Stimulated activated CD4-positive, alpha-beta T cell treated with anti-CD3 and anti-CD28 coated beads, Interleukin-1b, Interleukin-23, amount 100 ng/mL, for 48 hours (primary cell): ENCODE data around the gene ZNF311.
"Not testable (repeated sequence)": the region's sequence is repeated elsewhere in the genome, so short reads cannot be mapped to it uniquely, and the experiment has no call there.

ENCODE experiments used
- DNase-seq: peaks from one replicate; pipeline ENCODE4 v3.0.0-alpha.2; 2020

The ZNF311 gene

DNA sequence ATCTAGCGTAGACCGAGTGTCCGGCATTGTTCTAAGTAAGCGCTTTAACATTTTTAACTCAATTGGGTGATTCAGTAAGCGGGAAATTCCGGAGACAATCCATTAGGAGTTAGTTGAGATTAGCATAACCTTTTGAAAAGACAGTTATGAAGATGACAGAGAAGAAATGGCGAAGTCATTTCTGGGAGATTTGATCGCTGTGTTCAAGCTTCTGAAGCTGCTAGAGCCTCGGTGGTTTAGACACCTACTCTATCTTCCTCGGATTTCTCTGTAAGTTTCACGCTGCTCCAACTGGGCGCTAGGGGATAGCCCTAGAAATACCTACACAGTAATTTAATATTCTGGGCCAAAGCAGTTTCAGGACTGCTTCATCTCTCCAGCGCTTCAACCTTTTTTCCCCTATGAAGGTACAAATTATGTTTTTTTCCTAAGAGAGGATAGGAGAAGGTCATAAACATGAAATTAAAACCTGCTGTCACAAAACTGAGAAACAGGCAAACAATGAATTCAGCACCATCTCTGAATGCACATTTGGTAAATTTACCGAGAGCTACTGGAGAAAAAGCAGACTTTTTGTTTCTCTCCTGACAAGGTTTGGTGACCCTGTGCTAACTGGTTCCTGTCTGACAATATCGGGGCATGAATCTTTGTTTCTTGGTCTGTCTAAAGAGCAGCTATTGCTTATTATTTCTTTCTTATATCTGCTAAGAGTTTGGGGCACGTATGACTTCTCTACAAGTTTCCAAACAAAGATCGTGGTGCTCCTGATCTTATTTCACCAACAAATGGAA, 22.4 kb downstream of the ZNF311 start:
- DNase-seq, result no peak

DNA sequence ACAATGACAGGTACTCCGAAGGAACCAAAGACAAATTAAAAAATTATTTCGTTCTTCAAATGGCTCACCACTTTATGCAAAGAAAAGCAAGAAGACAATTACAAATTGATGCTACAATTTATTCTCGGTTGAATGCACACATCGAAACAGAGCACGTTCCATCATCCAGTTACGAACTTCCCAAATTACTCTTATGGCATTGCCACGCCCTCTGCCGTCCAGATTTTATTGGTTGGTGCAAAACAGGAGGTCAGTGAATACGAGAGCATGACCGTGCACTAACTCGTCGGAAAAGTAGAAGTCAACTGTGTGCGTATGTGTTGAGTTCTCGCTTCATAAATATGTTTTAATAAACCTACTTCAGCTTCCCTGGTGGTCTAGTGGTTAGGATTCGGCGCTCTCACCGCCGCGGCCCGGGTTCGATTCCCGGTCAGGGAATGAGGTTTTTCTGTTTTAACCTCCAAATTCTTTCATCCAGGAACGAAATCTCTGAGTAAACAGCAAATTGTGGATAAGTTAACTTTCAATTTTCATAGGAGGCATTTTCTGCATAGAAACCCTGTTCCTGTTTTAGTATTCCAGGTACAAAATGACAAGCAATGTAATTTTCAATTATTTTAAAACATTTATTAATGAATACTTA, 23.2 kb downstream of the ZNF311 start:
- DNase-seq, result peak; percentile 73

DNA sequence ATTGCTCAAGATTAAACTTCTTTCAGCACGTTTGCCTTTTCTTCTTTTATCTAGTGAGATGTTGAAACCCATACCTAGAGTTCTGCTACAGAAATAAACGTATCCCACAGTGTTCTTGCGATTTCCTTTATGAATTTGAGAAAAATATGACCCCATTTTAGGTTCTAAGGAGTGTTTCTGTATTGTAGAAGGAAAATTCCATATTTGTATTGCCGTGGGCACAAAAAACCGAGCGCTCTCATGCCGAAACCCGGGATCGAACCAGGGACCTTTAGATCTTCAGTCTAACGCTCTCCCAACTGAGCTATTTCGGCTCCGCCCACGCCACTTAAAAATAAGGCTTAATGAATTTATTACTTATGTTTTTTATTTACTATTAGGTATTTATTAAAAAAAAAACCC, 23.7 kb downstream of the ZNF311 start:
- DNase-seq, result peak; percentile 78

DNA sequence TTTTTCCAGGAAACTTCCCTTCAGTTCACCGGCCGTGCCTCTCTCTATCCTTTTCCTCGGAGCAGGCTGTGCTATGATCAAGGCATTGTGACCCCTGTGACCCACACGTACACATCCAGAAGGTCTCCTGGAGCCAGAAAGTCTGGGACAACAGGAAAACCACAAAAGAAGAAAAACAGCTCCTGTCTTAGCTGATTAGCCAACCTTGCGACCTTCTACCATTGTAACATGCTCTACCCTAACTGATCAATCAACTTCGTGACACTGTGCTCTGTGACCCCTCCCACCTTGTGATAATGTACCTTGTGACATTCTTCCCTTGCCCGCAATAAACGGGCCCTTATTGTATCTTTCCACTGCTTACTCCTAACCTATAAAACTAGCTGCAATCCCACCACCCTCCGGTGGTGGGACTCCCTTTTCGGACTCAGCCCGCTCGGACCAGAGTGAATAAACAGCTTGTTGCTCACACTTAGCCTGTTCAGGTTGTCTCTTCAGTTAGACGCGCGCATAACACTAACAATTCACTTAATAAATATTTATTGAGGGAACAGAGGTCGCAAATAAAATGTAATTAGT, 24.2 kb downstream of the ZNF311 start:
- peak; percentile 67 for DNase-seq

DNA sequence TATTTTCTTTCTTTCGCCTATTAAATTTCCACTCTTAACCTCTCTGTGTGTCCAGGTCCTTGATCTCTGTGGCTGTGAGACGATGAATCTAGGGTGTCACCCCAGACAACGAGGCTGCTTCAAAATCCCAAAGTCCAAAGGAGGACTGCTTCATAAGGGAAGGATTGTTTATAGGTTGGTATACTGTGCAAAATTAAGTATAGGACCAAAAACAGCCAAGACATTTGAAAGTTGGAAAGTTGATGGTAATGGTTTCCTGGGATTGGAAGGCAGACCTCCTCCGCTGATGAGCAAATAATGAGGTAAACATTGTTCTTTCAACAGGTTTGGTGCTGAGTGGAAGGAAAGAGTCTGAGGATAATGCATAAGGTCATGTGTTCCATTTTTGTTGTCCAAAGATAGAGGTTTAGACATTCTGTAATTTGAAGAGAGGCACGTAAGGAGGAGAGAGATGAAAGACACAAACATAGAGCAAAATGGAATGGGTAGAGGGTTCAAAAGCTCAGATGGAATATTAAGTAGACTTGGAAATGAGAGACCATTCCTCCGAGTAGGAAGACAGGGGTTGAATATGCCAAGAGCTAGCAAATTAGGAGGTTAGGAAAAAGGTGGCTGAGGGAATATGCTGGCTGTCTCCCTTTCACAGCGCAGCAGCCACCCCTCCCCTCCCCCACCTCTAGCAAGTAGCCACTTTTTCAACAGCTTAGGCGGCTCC, 24.8 kb downstream of the ZNF311 start:
- no peak for DNase-seq

DNA sequence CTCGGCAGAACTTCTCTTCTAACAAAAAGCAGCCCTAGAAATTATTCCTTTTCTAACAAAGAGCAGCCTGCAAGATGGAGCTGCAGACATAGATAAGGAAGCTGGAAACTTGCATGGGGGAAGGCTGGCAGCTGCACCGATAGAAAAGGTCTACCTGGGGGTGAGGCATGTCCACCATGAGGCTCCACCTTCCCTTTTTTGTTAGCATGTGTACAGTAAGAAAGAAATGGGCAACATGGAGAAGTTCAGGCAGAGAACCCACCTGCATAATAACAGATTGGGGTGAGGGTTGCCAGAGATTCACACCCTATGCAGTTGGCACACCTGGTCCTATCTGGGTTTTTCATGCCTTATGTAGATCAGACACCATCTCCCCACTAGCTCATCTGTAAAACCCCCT, 25.4 kb downstream of the ZNF311 start:
- no peak for DNase-seq

DNA sequence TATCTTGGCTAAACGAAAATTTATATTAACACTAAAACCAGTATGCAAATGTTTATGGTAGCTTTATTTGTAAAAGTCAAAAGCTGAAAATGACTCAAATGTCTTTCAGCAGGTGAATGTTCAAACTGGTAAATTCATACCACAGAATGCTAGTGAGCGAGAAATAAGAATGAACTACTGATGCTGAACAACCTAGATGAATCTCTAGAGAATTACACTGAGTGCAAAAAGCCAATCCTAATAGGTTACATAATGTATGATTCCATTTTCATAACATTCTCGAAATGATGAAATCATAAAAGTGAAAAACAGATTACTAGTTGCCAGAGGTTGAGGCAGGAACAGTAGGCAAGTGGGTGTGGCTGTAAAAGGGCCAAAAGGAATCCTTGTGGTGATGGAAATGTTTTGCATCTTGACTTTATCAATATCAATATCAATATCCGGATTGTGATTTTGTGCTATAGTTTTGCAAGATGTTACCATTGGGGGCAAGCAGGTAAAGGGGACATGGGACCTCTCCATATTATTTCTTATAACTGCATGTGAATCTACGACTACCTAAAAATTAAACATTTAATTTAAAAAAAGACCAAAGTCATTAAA, 26.1 kb downstream of the ZNF311 start:
- DNase-seq, result no peak

DNA sequence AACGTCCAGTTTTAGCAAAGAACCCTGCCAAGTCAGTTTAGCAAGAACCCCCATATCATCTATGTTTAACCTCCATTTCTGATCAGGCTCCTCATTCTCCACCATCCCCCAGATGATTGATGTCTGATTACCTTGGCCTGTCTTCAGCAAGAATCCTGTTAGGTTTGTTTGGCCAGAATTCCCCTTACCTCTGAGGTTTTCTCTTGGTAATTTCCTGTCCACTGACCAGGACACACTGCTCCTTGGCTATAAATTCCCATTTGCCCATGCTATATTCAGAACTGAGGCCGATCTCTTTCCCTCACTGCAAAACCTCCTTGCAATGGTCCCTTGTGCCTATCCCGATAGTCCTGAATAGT, 27.0 kb downstream of the ZNF311 start:
- DNase-seq, result no peak

DNA sequence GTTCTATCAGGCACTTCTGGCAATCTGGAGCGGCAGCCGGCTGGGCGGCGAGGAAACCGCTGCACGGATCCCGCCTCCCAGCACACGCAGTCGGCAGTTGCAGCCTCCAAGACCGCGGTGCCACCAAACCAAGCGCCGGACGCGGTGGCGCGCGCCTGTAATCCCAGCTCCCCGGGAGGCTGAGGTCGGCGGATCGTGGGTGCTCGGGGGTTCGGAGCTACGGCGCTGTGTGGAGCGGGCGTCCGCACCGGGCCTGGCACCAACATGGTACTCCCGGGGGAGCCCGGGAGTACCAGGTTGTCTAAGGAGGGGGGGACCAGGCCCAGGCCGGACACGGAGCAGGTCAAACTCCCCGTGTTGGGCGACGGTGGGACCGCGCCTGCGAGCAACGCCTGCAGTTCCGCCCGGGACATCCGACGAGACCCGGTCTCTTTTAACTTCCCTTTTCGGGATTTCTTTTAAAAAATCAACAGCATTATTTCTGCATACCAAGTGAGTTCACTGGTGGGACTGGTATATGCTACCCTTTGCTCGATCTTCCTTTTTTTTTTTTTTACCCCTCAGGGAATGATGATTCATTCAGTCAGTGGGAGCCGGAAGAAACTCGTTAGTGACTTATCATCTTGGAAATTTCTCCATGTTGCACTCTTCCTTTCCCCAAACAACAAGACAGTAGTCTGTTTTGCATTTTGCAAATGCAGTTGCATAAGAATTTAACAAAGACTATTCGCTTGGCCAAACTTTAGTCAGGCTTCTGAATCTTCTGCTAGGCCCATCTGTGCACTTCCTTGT, 27.6 kb downstream of the ZNF311 start:
- peak; percentile 18 for DNase-seq

DNA sequence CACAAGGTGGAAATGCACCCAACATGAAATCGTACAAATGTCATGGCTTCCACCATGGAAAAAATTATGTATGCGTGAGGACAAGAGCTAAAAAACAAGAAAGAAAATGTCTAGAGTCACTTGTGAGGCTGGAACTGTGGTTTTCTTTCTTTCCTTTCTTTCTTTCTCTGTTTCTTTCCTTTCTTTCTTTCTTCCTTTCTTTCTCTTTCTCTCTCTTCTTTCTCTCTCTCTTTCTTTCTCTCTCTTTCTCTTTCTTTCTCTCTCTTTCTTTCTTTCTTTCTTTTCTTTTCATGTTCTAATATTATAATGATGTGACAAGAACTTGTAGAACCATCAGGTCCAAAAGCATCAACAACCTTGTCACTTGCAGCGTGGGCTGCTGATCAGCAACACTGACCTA, 28.4 kb downstream of the ZNF311 start:
- no peak for DNase-seq

DNA sequence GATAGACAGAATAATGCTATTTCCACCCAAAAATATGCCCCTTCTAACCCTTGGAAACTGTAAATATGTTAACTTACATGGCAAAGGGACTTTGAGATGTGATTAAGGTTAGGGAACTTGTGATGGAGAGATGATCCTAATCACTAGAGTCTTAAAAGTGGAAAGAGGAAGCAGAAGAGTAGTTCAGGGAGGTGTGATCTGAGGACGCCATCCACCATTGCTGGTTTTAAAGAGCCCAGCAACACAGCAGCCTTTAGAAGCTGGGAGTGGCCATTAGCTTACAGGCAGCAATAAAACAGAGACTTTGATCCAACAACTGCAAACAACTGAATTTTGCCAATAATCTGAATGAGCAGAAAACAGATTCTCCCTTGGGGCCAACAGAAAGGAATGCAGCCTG, 30.6 kb downstream of the ZNF311 start:
- DNase-seq, result no peak

DNA sequence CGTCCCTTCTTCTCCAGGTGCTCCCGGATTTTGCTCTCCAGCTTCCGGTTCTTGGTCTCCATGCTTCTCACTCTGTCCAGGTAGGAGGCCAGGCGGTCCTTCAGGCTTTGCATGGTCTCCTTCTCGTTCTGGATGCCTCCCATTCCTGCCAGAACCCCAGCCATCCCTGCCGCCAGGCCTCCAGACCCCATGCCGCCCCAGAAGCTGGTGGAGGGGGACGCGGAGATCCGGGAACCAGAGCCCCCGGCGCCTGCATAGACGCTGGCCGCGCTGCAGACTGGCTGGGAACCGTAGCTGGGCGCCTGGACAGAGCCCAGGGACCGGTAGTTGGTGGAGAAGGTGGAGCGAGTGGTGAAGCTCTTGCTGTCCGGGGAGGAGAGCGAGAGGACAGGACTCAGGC, 35.1 kb downstream of the ZNF311 start:
- not testable (repeated sequence) for DNase-seq

DNA sequence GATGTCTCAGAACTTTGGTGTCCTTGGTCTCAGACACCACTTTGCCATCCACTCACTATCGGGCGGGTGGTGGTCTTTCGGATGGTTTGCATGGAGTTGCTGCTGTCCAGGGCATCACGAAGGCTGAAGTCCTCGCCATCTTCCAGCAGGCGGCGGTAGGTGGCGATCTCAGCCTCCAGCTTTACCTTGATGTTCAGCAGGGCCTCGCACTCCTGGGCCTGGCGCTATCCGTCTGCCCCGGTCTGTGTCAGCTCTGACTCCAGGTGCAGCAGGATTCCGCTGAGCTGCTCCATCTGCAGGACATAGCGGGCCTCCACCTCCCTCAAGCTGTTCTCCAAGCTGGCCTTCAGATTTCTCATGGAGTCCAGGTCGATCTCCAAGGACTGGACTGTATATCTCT, 36.0 kb downstream of the ZNF311 start:
- DNase-seq, result no peak

DNA sequence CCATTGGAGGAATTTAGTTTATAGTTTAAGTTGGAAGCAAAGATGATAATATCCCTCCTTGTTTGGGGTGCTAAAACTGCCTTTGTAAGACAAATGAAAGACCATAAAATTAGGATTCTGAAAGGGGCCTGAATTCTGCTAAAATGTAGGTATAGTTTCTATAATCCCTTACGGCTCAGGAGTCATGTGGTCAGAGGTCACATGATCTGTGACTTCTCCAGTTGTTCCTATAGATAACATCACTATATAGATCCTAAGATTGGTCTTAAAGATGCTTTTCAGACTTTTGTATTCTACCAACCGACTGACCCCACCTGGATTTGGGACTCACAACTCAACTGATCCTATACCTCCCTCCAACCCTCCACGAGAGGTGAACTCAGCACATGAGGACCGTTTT, 36.6 kb downstream of the ZNF311 start:
- DNase-seq, result no peak

DNA sequence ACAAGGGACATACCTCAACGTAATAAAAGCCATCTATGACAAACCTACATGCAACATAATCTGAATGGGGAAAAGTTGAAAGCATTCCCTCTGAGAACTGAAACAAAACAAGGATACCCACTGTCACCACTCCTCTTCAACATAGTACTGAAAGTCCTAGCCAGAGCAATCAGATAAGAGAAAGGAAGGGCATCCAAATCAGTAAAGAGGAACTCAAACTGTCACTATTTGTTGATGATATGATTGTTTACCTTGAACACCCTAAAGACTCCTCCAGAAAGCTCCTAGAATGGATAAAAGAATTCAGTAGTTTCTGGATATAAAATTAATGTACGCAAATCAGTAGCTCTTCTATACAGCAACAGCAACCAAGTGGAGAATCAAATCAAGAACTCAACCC, 39.4 kb downstream of the ZNF311 start:
- DNase-seq, result no peak

DNA sequence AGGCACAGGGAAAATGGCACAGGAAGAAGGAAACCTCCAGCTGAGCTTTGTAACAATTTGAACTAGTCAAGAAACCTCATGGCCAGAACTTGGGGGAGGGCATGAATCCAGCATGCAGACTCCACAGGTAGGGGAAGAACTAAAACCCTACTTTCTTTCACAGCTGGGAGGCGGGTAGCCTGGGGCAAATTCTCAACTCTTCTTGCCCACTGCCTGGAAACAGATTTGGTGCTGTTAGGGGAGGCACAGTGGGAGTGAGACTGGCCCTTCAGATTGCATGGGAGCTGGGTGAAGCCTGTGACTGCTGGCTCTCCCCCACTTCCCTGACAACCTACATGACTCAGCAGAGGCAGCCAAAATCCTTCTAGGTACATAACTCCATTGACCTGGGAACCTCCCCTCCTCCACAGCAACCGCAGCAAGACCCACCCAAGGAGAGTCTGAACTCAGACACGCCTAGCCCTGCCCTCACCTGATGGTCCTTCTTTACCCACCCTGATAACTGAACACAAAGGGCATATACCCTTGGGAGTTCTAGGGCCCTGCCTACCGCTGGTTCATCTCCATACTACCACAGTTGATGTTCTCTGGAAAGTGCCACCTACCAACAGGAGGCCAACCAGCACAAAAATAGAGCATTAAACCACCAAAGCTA, 44.1 kb downstream of the ZNF311 start:
- DNase-seq, result no peak

DNA sequence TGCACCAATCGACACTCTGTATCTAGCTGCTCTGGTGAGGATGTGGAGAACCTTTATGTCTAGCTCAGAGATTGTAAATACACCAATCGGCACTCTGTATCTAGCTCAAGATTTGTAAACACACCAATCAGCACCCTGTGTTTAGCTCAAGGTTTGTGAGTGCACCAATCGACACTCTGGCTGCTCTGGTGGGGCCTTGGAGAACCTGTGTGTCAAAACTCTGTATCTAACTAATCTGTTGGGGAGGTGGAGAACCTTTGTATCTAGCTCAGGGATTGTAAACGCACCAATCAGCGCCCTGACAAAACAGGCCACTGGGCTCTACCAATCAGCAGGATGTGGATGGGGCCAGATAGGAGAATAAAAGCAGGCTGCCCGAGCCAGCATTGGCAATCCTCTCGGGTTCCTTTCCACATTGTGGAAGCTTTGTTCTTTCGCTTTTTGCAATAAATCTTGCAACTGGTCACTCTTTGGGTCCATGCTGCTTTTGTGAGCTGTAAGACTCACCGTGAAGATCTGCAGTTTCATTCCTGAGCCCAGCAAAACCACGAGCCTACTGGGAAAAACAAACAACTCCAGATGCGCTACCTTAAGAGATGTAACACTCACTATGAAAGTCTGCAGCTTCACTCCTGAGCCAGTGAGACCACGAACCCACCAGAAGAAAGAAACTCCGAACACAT, 46.4 kb downstream of the ZNF311 start:
- not testable (repeated sequence) for DNase-seq

DNA sequence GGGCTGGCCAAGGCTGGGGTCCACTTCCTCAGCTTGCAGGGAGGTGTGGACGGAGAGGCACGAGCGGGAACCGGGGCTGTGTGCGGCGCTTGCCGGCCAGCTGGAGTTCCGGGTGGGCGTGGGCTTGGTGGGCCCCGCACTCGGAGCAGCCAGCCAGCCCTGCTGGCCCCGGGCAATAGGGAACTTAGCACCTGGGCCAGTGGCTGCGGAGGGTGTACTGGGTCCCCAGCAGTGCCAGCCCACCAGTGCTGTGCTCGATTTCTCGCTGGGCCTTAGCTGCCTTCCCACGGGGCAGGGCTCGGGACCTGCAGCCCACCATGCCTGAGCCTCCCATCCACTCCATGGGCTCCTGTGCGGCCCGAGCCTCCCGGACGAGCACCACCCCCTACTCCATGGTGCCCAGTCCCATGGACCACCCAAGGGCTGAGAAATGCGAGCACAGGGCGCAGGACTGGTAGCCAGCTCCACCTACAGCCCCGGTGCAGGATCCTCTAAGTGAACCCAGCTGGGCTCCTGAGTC, 47.3 kb downstream of the ZNF311 start:
- DNase-seq, result not testable (repeated sequence)

DNA sequence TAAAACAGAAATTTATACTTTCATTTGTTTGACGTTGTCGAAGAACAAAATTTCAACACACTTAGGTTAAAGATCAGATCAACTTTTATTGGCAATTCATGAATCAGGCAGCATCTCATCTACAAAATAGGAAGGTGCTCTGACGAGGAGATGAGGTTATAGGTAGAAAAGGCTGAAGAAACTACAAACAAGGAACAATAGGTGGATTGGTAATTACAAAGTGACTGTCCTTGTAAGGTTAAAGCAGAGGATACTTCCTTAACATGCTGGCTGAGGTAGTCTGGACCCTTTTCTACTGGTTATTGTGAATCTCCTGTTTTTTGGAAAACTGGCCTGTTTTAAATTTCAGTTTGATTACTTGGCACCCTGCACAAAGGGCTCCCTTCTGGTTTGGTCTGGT, 48.8 kb downstream of the ZNF311 start:
- DNase-seq, result no peak

DNA sequence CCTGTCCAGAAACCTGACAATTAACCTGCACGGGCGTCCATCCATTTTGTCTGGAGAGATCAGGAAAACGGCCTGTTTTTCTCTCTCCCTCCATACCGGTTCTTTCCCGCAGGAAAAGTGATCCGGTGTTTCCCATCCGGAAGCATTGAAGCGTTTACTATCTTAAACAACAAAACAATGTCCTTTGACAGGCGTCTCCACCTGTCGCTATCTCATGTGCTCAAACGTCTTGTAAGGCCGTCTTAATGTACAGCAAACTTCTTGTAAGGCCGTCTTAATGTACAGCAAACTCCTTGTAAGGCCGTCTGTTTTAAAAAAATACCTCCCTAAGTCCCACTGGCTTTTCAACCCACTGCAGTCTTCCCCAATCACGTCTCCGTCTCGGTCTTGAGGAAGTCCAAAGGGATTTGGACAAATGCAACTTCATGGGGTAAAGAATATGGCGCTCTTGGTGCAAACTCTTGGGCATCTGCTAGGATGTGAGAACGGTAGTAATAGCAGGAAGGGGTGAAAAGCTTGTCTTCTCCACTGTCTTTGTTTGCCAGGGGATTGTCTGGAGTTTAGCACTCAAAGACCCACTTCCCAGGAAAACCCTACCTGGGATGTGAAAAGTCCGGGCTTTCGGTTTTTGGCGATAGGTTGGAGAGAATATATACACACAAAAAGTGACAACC, 51.4 kb downstream of the ZNF311 start:
- DNase-seq, result no peak
